ENCODE measurements around the gene DIAPH2.

Gene DIAPH2

GRCh38 chrX:97060020-97060419 is 375.4 kb downstream of the DIAPH2 start:
- TF ChIP-seq GATA2 (IDR thresholded peaks at IDR 0.05; ENCODE audit: low read depth, low read length) (no peak), GATA3 (IDR thresholded peaks at IDR 0.05; ENCODE audit: low read depth, low read length) (no peak)

- TF ChIP-seq GATA3 (IDR thresholded peaks at IDR 0.05; ENCODE audit: low read depth, low read length) (no peak), GATA2 (IDR thresholded peaks at IDR 0.05; ENCODE audit: low read depth, low read length) (no peak)
Measured at GRCh38 chrX:97065066-97065465, 380.4 kb downstream of the DIAPH2 start.

GRCh38 chrX:97065973-97066372 is 381.3 kb downstream of the DIAPH2 start:
- TF ChIP-seq GATA2 (IDR thresholded peaks at IDR 0.05; ENCODE audit: low read depth, low read length) (no peak), GATA3 (IDR thresholded peaks at IDR 0.05; ENCODE audit: low read depth, low read length) (no peak)

DNA sequence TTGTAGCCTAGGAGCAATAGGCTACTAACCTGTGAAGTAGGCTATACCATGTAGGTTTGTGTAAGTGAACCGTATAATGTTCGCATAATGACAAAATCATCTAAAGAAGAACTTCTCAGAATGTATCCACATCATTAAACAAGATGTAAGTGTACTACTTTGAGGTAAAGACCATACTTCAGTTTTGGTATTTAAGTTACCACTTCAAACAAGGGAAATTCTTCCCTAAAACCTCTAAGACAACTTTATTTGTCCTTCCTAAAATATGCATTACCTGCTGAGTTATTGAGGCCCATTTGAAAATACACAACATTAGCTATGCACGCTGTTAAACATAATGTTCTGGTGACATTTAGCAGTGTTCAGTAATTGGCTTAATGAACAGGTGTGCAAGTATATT is 381.7 kb downstream of the DIAPH2 start:
- no peak for TF ChIP-seq GATA3 (IDR thresholded peaks at IDR 0.05; ENCODE audit: low read depth, low read length)
- TF ChIP-seq GATA2 (IDR thresholded peaks at IDR 0.05; ENCODE audit: low read depth, low read length): no peak

DNA sequence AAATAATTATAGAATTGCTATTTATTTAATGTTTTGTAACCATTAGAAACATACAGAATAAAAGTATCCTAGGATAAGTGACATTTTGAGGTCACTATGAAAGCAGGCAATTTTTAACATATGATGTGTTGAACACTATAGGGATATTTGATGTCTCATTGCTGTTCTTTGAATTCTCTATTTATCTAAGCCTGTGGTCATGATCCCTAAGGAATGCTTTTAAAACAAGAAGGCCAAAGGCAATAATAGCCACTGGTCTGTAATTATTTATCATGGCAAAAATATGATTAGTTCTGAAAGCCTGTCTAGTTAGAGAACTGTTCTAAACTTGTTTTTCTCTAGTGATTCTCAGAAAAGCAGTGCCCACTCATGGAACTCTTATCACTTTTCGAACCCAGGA is 385.7 kb downstream of the DIAPH2 start:
- TF ChIP-seq GATA3 (IDR thresholded peaks at IDR 0.05; ENCODE audit: low read depth, low read length): no peak

DNA sequence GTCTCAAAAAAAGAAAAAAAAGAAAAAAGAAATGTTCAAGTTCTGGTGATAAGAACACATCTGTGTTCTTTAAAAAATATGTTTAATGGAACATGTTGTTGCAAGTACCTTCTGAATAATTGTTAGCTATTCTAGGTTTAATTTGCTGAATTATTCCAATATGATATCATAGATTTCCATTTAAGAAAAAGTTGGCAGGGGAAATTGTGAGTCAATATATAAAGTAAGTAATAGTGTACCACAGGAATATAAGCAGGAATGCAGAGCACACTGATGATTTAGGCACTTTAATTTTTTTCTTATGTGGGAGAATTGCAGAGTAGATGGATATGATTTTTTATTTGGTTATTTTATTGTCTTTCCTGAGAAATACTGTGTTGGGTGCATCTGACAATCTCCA is 389.8 kb downstream of the DIAPH2 start:
- TF ChIP-seq GATA3 (IDR thresholded peaks at IDR 0.05; ENCODE audit: low read depth, low read length): no peak
- TF ChIP-seq GATA2 (IDR thresholded peaks at IDR 0.05; ENCODE audit: low read depth, low read length): no peak

DNA sequence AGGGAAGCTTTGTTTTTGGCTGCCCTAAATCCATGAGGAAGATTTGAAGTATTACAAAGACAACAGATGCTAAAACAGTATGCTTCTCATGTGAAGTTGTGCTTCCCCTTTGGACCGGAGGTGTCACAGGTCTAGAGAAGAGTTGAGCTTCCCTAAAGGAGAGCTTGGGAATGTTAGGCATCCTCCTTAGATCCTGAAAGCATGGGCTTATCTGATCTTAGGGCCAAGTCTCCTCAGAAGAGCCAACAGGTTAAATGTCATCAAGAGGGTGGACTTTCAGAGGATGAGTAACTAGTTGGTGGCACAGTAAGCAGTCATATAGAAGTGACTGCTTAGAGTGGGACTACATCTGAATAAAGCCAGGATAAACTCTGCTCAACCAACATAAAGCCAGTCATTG is 404.5 kb downstream of the DIAPH2 start:
- no peak for TF ChIP-seq GATA2 (IDR thresholded peaks at IDR 0.05; ENCODE audit: low read depth, low read length)
- no peak for TF ChIP-seq GATA3 (IDR thresholded peaks at IDR 0.05; ENCODE audit: low read depth, low read length)

DNA sequence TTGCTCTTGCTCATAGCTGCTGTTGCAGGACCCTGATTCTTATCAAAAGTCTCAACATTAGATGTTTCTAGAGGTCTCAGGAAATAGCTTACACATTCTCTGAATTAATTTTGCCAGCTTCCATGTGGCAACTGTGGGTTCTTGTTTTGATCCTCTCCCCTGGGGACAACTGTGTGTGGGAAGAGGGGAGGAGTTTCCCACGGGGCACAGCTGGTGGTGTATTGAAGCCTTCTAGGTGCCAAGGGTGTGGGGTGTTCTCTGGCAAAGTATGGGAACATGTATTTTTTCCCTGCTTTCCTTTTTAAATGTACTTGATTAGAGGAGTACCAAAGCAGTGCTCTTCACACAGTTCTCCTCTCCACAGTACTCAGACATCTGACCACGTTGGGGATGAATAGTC is 411.7 kb downstream of the DIAPH2 start:
- TF ChIP-seq GATA3 (IDR thresholded peaks at IDR 0.05; ENCODE audit: low read depth, low read length): no peak
- TF ChIP-seq GATA2 (IDR thresholded peaks at IDR 0.05; ENCODE audit: low read depth, low read length): no peak

DNA sequence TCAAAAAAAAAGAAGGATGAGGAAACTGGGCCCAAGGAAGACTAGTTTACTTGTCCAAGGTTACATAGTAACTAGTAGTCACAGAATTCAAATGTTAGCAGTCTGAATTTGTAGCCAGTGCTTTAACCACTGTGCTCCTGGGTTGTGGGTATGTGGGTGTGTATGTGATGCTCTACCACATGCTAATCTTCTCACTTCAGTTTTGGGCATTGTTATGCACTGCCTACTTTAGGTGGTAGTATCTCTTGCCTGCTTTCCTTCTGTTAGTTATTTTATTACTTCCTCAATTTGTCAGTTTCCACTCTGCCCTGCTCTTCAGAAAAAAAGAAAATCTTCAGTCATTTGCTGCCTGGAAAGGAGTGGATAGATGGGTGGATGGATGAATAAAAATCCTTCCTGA is 418.3 kb downstream of the DIAPH2 start:
- no peak for TF ChIP-seq GATA3 (IDR thresholded peaks at IDR 0.05; ENCODE audit: low read depth, low read length)
- no peak for TF ChIP-seq GATA2 (IDR thresholded peaks at IDR 0.05; ENCODE audit: low read depth, low read length)

- TF ChIP-seq GATA2 (IDR thresholded peaks at IDR 0.05; ENCODE audit: low read depth, low read length): no peak
- no peak for TF ChIP-seq GATA3 (IDR thresholded peaks at IDR 0.05; ENCODE audit: low read depth, low read length)
Measured at GRCh38 chrX:97109730-97110129, 425.1 kb downstream of the DIAPH2 start.

- TF ChIP-seq GATA3 (IDR thresholded peaks at IDR 0.05; ENCODE audit: low read depth, low read length) (no peak), GATA2 (IDR thresholded peaks at IDR 0.05; ENCODE audit: low read depth, low read length) (no peak)
Measured at GRCh38 chrX:97117572-97117971, 432.9 kb downstream of the DIAPH2 start.

GRCh38 chrX:97119474-97120109 is 434.9 kb downstream of the DIAPH2 start:
- TF ChIP-seq GATA2 (IDR thresholded peaks at IDR 0.05; ENCODE audit: low read depth, low read length): no peak
- TF ChIP-seq GATA3 (IDR thresholded peaks at IDR 0.05; ENCODE audit: low read depth, low read length): no peak

DNA sequence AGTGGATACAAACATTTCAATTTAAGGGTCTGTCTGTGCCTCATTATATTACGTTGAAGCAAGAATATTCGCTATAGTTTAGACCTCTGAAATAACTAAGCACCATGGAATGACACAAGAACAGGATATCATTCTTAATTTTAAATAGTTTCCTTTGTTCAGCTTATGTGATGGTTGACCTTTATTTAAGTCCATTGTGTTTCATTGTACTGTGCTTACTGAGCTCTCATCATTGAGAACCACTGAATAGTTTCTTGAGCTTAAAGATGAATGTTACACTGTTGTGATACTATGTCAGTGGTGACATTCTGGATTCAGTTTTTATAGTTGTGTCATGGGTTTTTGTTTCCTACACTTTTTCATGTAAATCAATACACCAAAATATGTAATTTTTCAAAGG is 438.4 kb downstream of the DIAPH2 start:
- TF ChIP-seq GATA2 (IDR thresholded peaks at IDR 0.05; ENCODE audit: low read depth, low read length) (no peak), GATA3 (IDR thresholded peaks at IDR 0.05; ENCODE audit: low read depth, low read length) (no peak)

GRCh38 chrX:97126020-97126419 is 441.4 kb downstream of the DIAPH2 start:
- TF ChIP-seq GATA2 (IDR thresholded peaks at IDR 0.05; ENCODE audit: low read depth, low read length) (no peak), GATA3 (IDR thresholded peaks at IDR 0.05; ENCODE audit: low read depth, low read length) (no peak)

GRCh38 chrX:97132664-97133415 is 448.2 kb downstream of the DIAPH2 start:
- no peak for TF ChIP-seq GATA3 (IDR thresholded peaks at IDR 0.05; ENCODE audit: low read depth, low read length)
- TF ChIP-seq GATA2 (IDR thresholded peaks at IDR 0.05; ENCODE audit: low read depth, low read length): no peak

Data from SH-SY5Y (cell line).